Subcutaneous adipose tissue (tissue), 4 donors: Measurements from ENCODE around the gene CLIP3. TPM values are rescaled to one million over a fixed set of nuclear protein-coding genes. Genes with fewer than 3 reads are reported as not detected.

Experiments used
- total RNA-seq, 4 donors: library from RNA; depleted of rRNA; stranded (reverse); fragments of >200 nt; gene quantifications; one replicate each; pipeline ENCODE4 v1.1.0, GENCODE V29; 2016
- TF ChIP-seq, protein P1 (sequence below): fragments of 450-650 bp; IDR thresholded peaks from one replicate; pipeline ENCODE4 v1.5.1; 2016; ENCODE audit warnings: low read depth, mild to moderate bottlenecking, control low read depth, antibody characterized with exemption, moderate library complexity

CLIP3 gene
- total RNA-seq, 4 donors from 2014 or later: 3.8 to 11.9 (median 8.4) TPM

DNA sequence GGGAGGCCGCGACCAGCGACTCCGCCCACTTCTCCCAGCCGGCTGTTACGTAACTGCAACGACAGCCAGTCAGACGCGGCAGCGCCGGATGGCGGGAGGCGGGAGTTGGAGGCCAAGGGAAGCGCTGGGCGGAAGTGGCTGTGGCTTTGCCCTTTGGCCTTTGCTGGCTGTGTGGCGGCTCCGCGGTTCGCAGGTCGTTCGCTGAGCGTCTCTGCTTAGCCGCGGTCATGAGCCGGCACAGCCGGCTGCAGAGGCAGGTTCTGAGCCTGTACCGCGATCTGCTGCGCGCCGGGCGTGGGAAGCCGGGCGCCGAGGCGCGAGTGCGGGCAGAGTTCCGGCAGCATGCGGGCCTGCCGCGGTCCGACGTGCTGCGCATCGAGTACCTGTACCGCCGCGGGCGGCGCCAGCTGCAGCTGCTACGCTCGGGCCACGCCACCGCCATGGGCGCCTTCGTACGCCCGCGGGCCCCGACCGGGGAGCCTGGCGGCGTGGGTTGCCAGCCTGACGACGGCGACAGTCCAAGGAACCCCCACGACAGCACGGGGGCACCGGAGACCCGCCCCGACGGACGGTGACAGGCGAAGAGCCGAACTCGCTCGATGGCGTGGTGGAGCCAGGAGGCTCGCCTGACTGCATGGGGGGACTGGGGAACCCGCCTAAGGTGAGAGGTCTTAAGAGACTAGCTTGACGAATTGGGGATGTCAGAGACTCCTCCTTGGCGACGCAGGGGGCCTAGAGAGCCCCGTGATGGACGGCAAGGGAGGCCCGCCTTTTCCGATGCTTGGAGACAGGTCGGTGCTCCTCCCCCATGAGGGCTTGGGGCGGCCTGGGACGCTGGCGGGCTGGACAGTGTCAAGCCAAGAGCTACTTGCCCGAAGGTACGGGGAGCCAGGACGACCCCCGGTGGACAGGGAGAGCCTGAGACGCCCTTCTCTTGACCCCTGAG is 37.4 kb downstream of the CLIP3 start, which contains the start of gene SDHAF1:
Gene SDHAF1, plus strand, starts transcription at position 141 of the 946 bp plus-strand sequence. Its CDS starts 87 bp downstream, at position 228.
- TF ChIP-seq, protein P1, sequence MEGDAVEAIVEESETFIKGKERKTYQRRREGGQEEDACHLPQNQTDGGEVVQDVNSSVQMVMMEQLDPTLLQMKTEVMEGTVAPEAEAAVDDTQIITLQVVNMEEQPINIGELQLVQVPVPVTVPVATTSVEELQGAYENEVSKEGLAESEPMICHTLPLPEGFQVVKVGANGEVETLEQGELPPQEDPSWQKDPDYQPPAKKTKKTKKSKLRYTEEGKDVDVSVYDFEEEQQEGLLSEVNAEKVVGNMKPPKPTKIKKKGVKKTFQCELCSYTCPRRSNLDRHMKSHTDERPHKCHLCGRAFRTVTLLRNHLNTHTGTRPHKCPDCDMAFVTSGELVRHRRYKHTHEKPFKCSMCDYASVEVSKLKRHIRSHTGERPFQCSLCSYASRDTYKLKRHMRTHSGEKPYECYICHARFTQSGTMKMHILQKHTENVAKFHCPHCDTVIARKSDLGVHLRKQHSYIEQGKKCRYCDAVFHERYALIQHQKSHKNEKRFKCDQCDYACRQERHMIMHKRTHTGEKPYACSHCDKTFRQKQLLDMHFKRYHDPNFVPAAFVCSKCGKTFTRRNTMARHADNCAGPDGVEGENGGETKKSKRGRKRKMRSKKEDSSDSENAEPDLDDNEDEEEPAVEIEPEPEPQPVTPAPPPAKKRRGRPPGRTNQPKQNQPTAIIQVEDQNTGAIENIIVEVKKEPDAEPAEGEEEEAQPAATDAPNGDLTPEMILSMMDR: no peak

DNA sequence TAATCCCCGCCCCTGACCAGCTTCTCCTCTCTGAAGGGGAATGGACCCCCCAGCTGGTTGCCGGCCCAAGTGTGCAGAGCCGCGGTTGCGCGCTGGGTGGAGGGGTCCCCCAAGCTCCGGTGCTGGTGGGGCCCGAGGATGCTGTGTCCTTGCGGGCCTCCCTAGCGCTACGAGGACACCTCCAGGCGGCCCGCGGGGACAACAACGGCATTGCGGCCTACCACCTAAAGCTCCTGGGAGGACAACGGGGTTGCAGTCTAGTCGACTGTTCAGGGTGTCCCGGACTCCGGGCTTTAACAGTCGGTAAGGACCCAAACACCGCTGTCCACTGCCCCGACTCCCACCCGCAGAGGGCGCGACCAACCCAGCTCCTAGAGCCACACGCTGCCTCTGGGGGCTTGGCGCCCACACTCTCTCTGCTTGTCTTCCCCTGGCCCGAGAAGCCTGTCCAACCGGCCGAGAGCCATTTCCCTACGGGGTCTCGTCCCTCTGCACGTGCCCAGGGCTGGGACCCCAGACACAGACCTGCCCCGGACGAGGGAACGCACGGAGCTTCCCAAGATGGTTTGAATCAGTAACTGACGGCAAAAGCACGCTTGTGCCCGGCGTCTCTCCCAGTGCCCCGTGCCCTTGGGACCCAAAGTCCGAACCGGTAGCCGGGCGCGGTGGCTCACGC is 38.6 kb downstream of the CLIP3 start:
- TF ChIP-seq, protein P1: no peak

DNA sequence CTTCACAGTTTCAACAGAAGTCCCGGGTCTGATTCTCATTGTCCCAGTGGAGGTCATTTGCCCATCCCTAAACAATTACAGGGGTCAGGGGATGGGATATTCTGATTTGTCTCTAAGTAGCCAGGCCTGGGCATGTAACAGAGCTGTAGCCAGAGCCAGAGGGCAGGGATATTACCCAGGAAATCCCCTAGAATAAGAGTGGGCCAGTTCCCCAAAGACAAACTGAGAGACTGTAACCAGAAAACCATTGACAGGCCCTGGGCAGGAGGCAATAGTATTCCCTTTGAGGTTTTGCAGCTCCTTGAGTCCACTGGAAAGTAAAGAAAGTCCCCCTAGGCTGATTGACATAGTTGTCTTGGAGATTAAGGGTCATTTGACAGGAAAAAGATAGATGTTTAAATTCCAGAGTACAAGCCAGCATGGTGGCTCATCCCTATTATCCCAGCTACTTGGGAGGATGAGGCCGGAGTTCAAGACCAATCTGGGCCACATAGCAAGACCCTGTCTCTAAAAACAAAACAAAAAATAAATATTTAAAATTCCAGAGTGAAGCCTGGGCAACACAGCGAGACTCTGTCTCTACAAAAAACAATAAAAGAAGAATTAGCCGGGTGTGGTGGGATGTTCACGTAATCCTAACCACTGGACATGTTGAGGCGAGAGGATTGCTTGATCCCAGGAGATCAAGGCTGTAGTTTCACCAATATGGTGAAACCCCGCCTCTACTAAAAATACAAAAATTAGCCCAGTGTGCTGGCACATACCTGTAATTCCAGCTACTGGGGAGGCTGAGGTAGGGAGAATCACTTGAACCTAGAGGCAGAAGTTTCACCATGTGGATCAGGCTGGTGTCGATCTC is 39.5 kb downstream of the CLIP3 start:
- TF ChIP-seq, protein P1: no peak

DNA sequence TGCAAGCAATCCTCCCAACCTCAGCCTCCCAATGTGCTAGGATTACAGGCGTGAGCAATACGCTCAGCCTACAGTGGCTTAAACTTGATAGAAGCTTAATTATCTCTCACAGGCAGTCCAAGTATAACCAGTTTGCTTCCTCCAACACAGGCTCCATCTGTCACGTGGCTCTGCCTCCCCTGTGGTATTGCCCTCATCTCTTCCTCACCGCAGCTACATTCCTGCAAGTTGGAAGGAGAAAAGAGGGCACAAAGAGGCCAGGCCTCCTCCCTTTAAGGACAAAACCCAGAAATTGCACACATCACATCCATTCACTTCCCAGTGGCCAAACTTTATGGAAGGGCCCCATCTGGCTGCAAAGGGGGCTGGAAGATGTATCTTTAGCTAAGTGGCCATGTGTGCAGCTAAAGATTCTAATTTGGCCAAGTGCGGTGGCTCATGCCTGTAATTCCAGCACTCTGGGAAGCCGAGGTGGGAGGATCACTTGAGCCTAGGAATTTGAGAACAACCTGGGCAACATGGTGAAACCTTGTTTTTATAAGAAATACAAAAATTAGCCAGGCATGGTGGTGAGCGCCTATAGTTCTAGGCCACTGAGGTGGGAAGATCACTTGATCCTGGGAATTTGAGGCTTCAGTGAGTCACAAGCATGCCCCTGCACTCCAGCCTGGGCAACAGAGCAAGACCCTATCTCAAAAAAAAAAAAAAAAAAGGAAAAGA is 40.8 kb downstream of the CLIP3 start:
- TF ChIP-seq, protein P1: no peak

DNA sequence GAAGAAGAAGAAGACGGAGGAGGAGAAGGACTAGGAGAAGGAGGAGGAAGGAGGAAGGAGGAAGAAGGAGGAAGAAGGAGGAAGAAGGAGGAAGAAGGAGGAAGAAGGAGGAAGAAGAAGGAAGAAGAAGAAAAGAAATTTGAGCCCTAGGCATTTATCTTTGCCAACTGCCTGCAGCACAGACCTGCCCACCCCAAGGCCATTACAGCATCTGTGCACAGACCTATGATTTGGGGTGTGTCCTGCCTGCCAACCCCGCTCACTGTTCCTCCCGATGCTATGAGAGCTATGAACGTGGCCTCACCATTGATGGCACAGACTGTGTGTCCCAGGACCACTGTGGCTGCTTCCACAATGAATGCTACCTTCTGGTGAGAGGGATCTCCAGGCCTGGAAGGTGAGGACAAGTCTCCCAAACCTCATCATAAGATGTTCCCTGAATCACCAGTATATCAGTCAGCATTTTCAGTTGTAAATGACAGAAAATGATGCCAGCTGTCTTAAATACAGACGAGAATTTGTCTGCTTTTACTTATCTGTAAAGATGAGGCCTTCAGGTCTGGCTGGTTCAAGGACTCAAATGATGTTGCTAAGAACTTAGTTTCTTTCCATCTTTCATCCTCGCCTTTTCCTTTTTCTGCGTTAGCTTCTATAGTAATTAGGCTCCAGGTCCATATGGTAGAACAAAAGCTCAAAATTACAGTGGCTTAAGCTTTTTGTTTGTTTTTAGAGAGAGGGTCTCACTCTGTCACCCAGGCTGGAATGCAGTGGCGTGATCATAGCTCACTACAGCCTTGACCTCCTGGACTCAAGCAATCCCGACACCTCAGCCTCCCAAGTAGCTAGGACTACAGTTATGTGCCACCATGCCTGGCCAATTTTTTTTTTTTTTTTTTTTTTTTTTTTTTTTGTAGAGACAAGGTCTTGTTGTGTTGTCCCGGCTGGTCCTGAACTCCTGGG is 41.6 kb downstream of the CLIP3 start:
- TF ChIP-seq, protein P1: no peak

DNA sequence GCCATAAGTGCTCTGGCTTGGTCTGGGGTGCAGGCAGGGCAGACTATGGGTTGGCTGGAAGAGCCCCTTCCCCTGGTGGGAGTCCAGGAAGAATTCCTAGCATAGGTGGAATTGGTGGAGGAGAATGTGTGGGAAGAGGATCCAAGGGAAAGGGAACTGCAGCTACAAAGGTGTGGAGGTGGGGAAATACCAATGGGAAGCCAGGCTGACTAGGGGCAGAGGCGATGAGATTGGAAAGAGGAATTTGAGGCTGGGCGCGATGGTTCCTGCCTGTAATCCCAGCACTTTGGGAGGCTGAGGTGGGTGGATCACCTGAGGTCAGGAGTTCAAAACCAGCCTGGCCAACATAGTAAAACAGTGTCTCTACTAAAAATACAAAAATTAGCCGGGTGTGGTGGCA is 42.5 kb downstream of the CLIP3 start:
- TF ChIP-seq, protein P1: no peak
